T-cell (primary cell): ENCODE results near the gene CAPN13. TPM values are rescaled to one million over a fixed set of nuclear protein-coding genes. Genes with fewer than 3 reads are reported as not detected.

Source experiments
- ATAC-seq, 4 experiments: fragments of 200-7000 bp in 3 of 4; fragments of 150-1000 bp in 1 of 4; cut with Tn5 transposase; replicated peaks in 1 of 4; 1 replicate in 3 of 4; 2 replicates in 1 of 4; pipeline ENCODE4 v1.10.0; 2021; ENCODE audit warnings: moderate library complexity in 3 of 4, mild to moderate bottlenecking in 2 of 4, moderate number of reproducible peaks in 1 of 4
- CTCF ChIA-PET, 2 donors: fragments of 300-600 bp; sonication (Branson Sonifier 250); formaldehyde crosslinking; loops; one replicate each; lab custom pipeline; 2022; ENCODE audit warnings: antibody characterized with exemption in 2 of 2; lab: Charles Lee
- POLR2A ChIA-PET, 2 donors: fragments of 300-600 bp; sonication (Branson Sonifier 250); formaldehyde crosslinking; loops; one replicate each; lab custom pipeline; 2022; ENCODE audit warnings: antibody characterized with exemption in 2 of 2; lab: Charles Lee
- DNase-seq, 35 experiments: peaks; one replicate each; pipeline versions ENCODE4 v3.0.0 to v3.0.0-alpha.2; 2013 to 2023
- H3K27ac ChIP-seq: one replicate; pipeline ENCODE4 v1.5.1; 2013; ENCODE audit warnings: low read length
- H3K27me3 ChIP-seq, 2 experiments: replicated peaks in 1 of 2; 1 replicate in 1 of 2; 2 replicates in 1 of 2; pipeline versions ENCODE4 v1.6.1 to v1.7.0; 2013; ENCODE audit warnings: low read length in 1 of 2, mixed read lengths in 1 of 2; ENCODE audit not compliant: control insufficient read depth in 2 of 2, insufficient read depth in 2 of 2; ENCODE audit errors: extremely low read depth in 1 of 2
- H3K36me3 ChIP-seq, 2 donors: 1 replicate in 1 of 2; 2 replicates in 1 of 2; pipeline versions ENCODE4 v1.6.1 to v1.7.0; 2013; ENCODE audit warnings: low read length in 1 of 2; ENCODE audit not compliant: control insufficient read depth in 2 of 2, insufficient read depth in 1 of 2; ENCODE audit errors: extremely low read depth in 1 of 2
- H3K4me1 ChIP-seq, 2 experiments: 1 replicate in 1 of 2; 2 replicates in 1 of 2; pipeline versions ENCODE4 v1.6.1 to v1.7.0; 2013; ENCODE audit warnings: low read length in 2 of 2, mixed read lengths in 1 of 2; ENCODE audit not compliant: insufficient read depth in 2 of 2, control insufficient read depth in 1 of 2; ENCODE audit errors: extremely low read depth in 1 of 2
- H3K4me3 ChIP-seq, 2 donors: 1 replicate in 1 of 2; 2 replicates in 1 of 2; pipeline versions ENCODE4 v1.5.1 to v1.7.0; 2013; ENCODE audit warnings: mild to moderate bottlenecking in 2 of 2, low read length in 1 of 2, moderate library complexity in 1 of 2; ENCODE audit not compliant: control insufficient read depth in 1 of 2; ENCODE audit errors: extremely low read depth in 1 of 2
- H3K9me3 ChIP-seq: 2 replicates; pipeline ENCODE4 v1.7.0; 2013
- H3K27ac Mint-ChIP-seq, 2 donors: one replicate each; pipeline ENCODE4 v1.8.0; 2020 to 2021; ENCODE audit warnings: mild to moderate bottlenecking in 2 of 2, mixed read lengths in 2 of 2
- H3K27me3 Mint-ChIP-seq, 2 donors: one replicate each; pipeline ENCODE4 v1.8.0; 2021 to 2022; ENCODE audit warnings: mixed read lengths in 2 of 2
- H3K36me3 Mint-ChIP-seq: one replicate; pipeline ENCODE4 v1.8.0; 2021; ENCODE audit warnings: mixed read lengths
- H3K4me1 Mint-ChIP-seq, 3 donors: one replicate each; pipeline ENCODE4 v1.8.0; 2020 to 2022; ENCODE audit warnings: mixed read lengths in 3 of 3, mild to moderate bottlenecking in 1 of 3
- H3K4me3 Mint-ChIP-seq, 3 donors: one replicate each; pipeline ENCODE4 v1.8.0; 2020 to 2022; ENCODE audit warnings: mild to moderate bottlenecking in 3 of 3, mixed read lengths in 3 of 3, moderate library complexity in 3 of 3
- H3K9me3 Mint-ChIP-seq, 3 donors: one replicate each; pipeline ENCODE4 v1.8.0; 2020 to 2022; ENCODE audit warnings: mixed read lengths in 3 of 3
- WGBS: methylation state at CpG from one replicate; pipeline ENCODE4 v1.1.5; 2013; ENCODE audit warnings: missing lambda C conversion rate; ENCODE audit not compliant: insufficient coverage; 5-methylcytosine and 5-hydroxymethylcytosine counted together
- total RNA-seq, 35 experiments: library from RNA in 6 of 35; stranded (reverse) in 6 of 35; fragments of 120-200 nt in 1 of 35; gene quantifications; one replicate each; pipeline versions ENCODE4 v1.2.1 to v1.2.4 and lab custom pipeline; 2013 to 2026

CAPN13 gene
- total RNA-seq, 5 donors from 2014 or later (not counting 1 experiment from before 2014, with no cell fraction given) = 0.16 TPM; not detected in 4

DNA sequence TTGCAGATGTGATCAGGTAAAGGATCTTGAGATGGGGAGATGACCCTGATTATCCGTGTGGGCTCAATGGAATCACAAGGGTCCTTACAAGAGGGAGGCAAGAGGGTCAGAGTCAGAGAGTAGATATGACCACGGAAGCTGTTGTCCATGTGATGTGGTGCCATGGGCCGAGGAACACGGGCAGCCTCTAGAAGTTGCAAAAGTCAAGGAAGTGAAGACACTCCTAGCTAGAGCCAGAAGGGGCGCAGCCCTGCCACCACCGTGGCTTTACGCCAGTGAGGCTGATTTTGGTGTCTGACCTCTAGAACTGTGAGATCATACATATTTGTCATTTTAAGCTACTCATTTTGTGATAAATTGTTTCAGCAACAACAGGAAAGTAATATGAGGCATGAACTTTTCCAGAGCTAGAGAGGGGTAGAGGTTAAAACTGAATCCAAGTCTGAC is 114.4 kb downstream of the CAPN13 start:
- DNase-seq (no peak), ATAC-seq (no peak)
- no peaks in the 10 kb centered on the region for H3K9me3 ChIP-seq
- no peak overlapping the region for H3K27ac ChIP-seq
- Mint-ChIP-seq H3K4me1 (no peaks in the 10 kb centered on the region), H3K9me3 (peaks cover 0 to 4% (median 4%) of the 10 kb centered on the region in 3 donors), H3K27ac (no peak overlapping the region), H3K36me3 (no peaks in the 10 kb centered on the region), H3K27me3 (peaks cover 4 to 12% of the 10 kb centered on the region in 2 donors), H3K4me3 (no peak overlapping the region)
- WGBS = 88% methylated on average over 4 of the region's 7 CpGs
- ChIA-PET POLR2A (interaction anchor here in 1 of 2 donors (0.8 kb wide), 1 partner anchor 11 kb away, joined by 3 read pairs; no protein-coding TSS in a partner anchor), CTCF (interaction anchor here (0.5 to 1.6 kb wide), 4 partner anchors 19 to 484 kb away, joined by 4 to 7 read pairs (median 6); no protein-coding TSS in a partner anchor)
- H3K27me3 ChIP-seq = peaks cover 0 to 10% of the 10 kb centered on the region in 2 experiments
- no peaks in the 10 kb centered on the region for H3K4me1 ChIP-seq
- H3K36me3 ChIP-seq = no peaks in the 10 kb centered on the region
- no peak overlapping the region for H3K4me3 ChIP-seq

DNA sequence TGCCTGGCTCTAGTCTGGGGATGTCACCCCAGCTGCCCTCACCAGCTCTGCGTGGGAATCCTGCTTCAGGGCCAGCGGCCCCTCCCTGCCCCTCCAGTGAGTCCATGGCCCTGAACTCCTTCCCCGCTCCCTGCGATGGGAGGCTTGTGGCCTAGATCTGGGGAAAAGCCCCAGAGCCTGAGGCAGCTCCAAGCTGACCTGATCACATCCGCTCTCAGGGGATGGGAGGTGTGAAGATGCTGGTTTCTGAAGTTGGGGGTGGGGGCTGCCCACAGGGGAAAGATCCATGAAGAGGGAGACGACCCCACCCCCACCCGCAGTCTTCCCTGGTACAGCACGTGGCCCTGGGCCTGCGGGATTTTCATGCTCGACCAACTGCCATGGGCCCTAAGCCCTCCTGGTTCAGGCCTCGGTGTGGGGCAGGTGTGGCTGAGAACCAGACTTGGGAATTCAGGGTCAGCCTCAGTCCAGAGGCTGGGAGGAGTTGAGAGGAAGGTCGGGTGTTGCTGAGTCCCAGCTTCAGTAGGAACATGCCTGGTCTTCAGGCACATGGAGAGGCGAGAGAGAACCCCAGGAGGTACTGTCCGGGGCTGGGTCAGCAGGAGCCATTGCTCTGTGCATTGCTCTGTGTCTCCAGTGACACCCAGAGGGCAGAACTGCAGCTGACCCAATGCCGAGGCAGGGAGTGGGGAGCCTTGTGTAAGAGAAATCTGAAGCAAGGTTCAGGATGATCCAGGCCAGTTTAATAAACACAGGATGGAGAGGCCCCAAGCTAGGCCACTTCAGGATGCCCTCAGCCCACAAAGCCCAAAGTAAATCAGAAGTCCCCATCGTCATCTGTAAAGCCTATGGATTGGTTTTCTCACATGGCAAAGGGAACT is 115.1 kb downstream of the CAPN13 start:
- ATAC-seq (no peak), DNase-seq (no peak)
- no peak overlapping the region for H3K4me3 Mint-ChIP-seq
- no peak overlapping the region for H3K27ac Mint-ChIP-seq
- ChIA-PET CTCF (interaction anchor here in 1 of 2 donors (0.6 kb wide), 1 partner anchor 442 kb away, joined by 6 read pairs; no protein-coding TSS in a partner anchor), POLR2A (interaction anchor here in 1 of 2 donors (0.8 kb wide), 1 partner anchor 11 kb away, joined by 3 read pairs; no protein-coding TSS in a partner anchor)
- no peaks in the 10 kb centered on the region for H3K36me3 Mint-ChIP-seq
- Histone ChIP-seq H3K4me3 (no peak overlapping the region), H3K4me1 (no peaks in the 10 kb centered on the region), H3K36me3 (no peaks in the 10 kb centered on the region), H3K27me3 (peaks cover 0 to 10% of the 10 kb centered on the region in 2 experiments), H3K27ac (no peak overlapping the region), H3K9me3 (no peaks in the 10 kb centered on the region)
- H3K9me3 Mint-ChIP-seq = no peaks in the 10 kb centered on the region
- H3K4me1 Mint-ChIP-seq = no peaks in the 10 kb centered on the region
- 83% methylated on average over 10 of the region's 16 CpGs for WGBS
- H3K27me3 Mint-ChIP-seq = peaks cover 4 to 12% of the 10 kb centered on the region in 2 donors

DNA sequence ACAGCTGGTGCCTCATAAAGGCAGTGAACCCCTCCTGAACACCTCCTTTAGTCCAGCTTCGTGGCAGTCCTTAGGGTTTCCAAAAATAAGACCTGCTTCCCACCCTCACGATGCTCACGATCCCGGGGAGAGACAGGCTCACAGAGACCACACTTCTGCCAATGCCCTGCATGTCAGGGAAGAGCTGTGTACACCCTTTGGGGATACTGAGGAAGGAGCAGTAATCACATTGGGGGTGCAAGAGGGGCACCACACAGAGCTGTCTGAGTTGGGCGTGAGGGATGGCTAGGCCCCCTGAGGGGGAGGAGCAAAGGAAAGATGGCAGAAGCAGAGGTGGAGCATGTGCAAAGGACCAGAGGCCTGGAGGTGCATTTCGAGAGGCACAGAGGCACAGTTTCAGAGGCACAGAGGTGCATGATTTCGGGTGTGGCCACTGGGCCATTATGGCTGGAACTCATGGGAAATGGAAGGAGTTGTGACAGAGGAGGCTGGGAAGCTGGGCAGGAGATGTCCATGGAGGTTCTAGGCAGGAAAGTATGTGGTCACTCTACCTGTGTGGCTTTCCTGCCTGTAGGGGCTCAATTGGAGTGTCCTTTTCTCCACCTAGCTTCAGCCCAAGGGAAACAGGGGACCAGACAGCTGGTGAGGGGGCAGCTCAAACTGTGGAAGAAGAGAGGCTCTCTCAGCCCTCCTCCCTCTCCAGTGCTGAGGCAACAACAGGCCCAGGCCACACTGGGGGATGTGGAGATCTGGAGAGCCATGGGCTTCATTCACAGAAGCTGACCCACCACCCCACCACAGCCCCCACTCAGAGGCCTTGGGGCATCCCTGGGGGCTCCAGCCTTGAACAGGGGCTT is 115.9 kb downstream of the CAPN13 start:
- no peaks in the 10 kb centered on the region for H3K4me1 Mint-ChIP-seq
- no peaks in the 10 kb centered on the region for H3K9me3 Mint-ChIP-seq
- H3K4me1 ChIP-seq = no peaks in the 10 kb centered on the region
- H3K9me3 ChIP-seq = no peaks in the 10 kb centered on the region
- H3K27me3 Mint-ChIP-seq = peaks cover 4 to 12% of the 10 kb centered on the region in 2 donors
- ChIA-PET CTCF (no interaction called here), POLR2A (no interaction called here)
- no peaks in the 10 kb centered on the region for H3K36me3 Mint-ChIP-seq
- H3K27me3 ChIP-seq = peaks cover 0 to 10% of the 10 kb centered on the region in 2 experiments
- DNase-seq = no peak
- ATAC-seq = no peak
- no peak overlapping the region for H3K27ac Mint-ChIP-seq
- H3K4me3 ChIP-seq = no peak overlapping the region
- WGBS = 83% methylated on average over 6 of the region's 7 CpGs
- H3K27ac ChIP-seq = no peak overlapping the region
- no peak overlapping the region for H3K4me3 Mint-ChIP-seq
- no peaks in the 10 kb centered on the region for H3K36me3 ChIP-seq

DNA sequence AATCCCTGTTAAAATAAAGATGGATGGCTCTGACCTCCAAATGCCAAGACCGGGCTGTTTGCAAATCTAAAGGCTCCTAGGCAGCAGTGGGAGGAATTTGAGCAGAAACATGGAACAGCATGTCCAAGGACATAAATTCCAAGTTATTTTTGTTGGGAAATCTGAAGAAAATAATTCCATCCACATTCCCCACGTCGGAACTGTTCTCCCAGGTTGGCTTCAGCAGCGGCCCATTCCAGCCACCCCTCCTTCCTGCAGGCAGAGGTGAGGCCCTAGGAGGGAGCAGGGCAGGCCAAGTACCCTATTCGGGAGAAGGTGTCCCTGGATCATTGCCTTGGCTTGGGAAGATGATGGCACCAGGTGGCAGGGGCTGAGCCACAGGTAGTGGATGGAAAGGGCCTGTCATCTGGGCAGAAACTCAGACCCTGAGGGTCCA is 117.1 kb downstream of the CAPN13 start:
- Histone ChIP-seq H3K36me3 (no peaks in the 10 kb centered on the region), H3K9me3 (no peaks in the 10 kb centered on the region), H3K27ac (no peak overlapping the region), H3K4me3 (no peak overlapping the region), H3K27me3 (peaks cover 0 to 7% of the 10 kb centered on the region in 2 experiments), H3K4me1 (no peaks in the 10 kb centered on the region)
- H3K27ac Mint-ChIP-seq = no peak overlapping the region
- H3K27me3 Mint-ChIP-seq = peaks cover 4% of the 10 kb centered on the region in 2 donors
- ChIA-PET POLR2A (no interaction called here), CTCF (no interaction called here)
- H3K36me3 Mint-ChIP-seq = no peaks in the 10 kb centered on the region
- DNase-seq (no peak), ATAC-seq (no peak)
- no peaks in the 10 kb centered on the region for H3K9me3 Mint-ChIP-seq
- H3K4me3 Mint-ChIP-seq = no peak overlapping the region
- WGBS = no CpG with 5 or more reads among the region's 5 CpGs
- H3K4me1 Mint-ChIP-seq = no peaks in the 10 kb centered on the region

DNA sequence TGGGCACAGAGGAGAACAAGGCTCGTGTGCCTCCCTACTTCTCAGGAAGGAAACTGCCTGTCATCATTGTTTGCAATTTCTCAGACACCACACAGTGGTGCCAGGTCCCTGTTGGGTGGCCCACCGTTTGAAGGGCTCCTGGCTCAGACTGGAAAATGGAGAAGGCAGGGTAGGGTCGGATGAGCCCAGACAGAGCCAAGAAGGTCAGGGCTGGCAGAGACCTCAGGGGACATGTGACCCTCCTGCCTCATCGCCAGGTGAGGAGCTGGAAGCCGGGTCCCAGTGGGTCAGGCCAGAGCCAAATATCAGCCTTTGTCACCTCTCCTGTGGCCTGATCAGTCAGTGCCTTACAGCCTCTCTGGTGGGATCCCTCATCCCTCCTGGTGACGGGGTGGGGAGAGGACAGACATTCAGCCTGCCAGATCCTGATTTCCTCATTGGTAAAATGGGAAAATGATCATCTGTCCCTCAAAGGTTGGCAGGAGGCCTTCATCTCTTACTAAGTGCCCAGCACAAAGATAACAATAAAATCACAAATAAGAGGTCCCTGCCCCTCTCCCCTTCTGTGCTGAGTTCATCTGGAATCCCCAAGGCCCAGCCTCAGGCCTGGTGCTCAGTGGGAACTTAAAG is 117.6 kb downstream of the CAPN13 start:
- Histone ChIP-seq H3K36me3 (no peaks in the 10 kb centered on the region), H3K4me1 (no peaks in the 10 kb centered on the region), H3K27me3 (peaks cover 0 to 5% of the 10 kb centered on the region in 2 experiments), H3K27ac (no peak overlapping the region), H3K9me3 (no peaks in the 10 kb centered on the region), H3K4me3 (no peak overlapping the region)
- ATAC-seq (no peak), DNase-seq (no peak)
- 70% methylated on average over 4 of the region's 6 CpGs for WGBS
- Mint-ChIP-seq H3K4me1 (no peaks in the 10 kb centered on the region), H3K4me3 (no peak overlapping the region), H3K27me3 (peaks cover under 1% of the 10 kb centered on the region in 2 donors), H3K27ac (no peak overlapping the region), H3K36me3 (no peaks in the 10 kb centered on the region), H3K9me3 (no peaks in the 10 kb centered on the region)
- CTCF ChIA-PET = no interaction called here
- POLR2A ChIA-PET = no interaction called here
